KMS-11 (cell line): ENCODE results near the gene CDK4.

ENCODE experiments used
- H2AFZ ChIP-seq: fragments of 200-600 bp; sonication (generic); 2 replicates; pipeline ENCODE4 v1.6.1; 2016; ENCODE audit warnings: antibody characterized with exemption, mixed run types, low read depth
- H3K27ac ChIP-seq: fragments of 200-600 bp; sonication (generic); 2 replicates; pipeline ENCODE4 v1.6.1; 2016; ENCODE audit warnings: mild to moderate bottlenecking, mixed run types
- H3K27me3 ChIP-seq: fragments of 200-600 bp; sonication (generic); 2 replicates; pipeline ENCODE4 v1.6.1; 2017; ENCODE audit warnings: mild to moderate bottlenecking, low read depth, mixed run types, moderate library complexity; ENCODE audit not compliant: insufficient read depth
- H3K36me3 ChIP-seq: fragments of 200-600 bp; sonication (generic); 2 replicates; pipeline ENCODE4 v1.6.1; 2017; ENCODE audit warnings: mild to moderate bottlenecking, mixed run types; ENCODE audit not compliant: insufficient read depth
- H3K4me1 ChIP-seq: fragments of 200-600 bp; sonication (generic); 2 replicates; pipeline ENCODE4 v1.6.1; 2016; ENCODE audit warnings: mild to moderate bottlenecking, low read depth, mixed run types; ENCODE audit not compliant: poor library complexity, severe bottlenecking
- H3K4me2 ChIP-seq: fragments of 200-600 bp; sonication (generic); 2 replicates; pipeline ENCODE4 v1.7.0; 2016; ENCODE audit warnings: mild to moderate bottlenecking, mixed run types
- H3K4me3 ChIP-seq: fragments of 200-600 bp; sonication (generic); IDR thresholded peaks from 2 replicates; pipeline ENCODE4 v1.6.1; 2017; ENCODE audit warnings: low read depth, low read length, mixed read lengths; ENCODE audit not compliant: insufficient read depth
- H3K79me2 ChIP-seq: fragments of 200-600 bp; sonication (generic); 2 replicates; pipeline ENCODE4 v1.6.1; 2016; ENCODE audit warnings: low read depth, mixed run types; ENCODE audit not compliant: insufficient read depth
- H3K9ac ChIP-seq: fragments of 200-600 bp; sonication (generic); 2 replicates; pipeline ENCODE4 v1.6.1; 2016; ENCODE audit warnings: mild to moderate bottlenecking, mixed run types
- H4K20me1 ChIP-seq: fragments of 200-600 bp; sonication (generic); 2 replicates; pipeline ENCODE4 v1.6.1; 2016; ENCODE audit warnings: mild to moderate bottlenecking, mixed run types; ENCODE audit not compliant: insufficient read depth
- CTCF ChIP-seq: fragments of 200-600 bp; sonication (generic); conservative IDR thresholded peaks from 2 replicates; pipeline ENCODE4 v1.6.1; 2017; ENCODE audit warnings: low read depth, mild to moderate bottlenecking, antibody characterized with exemption, low read length, moderate library complexity, mixed read lengths

The CDK4 gene

GRCh38 chr12:57755454-57756372, 3.6 kb upstream of the CDK4 start:
- H3K4me2 ChIP-seq: peak overlapping the region; percentile 93
- no peak for TF ChIP-seq CTCF
- peaks cover 36% of the 10 kb centered on the region for H3K4me1 ChIP-seq
- no peak overlapping the region for H3K27ac ChIP-seq
- no peaks in the 10 kb centered on the region for H4K20me1 ChIP-seq
- H3K4me3 ChIP-seq: peak overlapping the region; percentile 43
- H3K36me3 ChIP-seq: peaks cover 3% of the 10 kb centered on the region; the same call in 1 of the 2 replicates
- no peaks in the 10 kb centered on the region for H3K27me3 ChIP-seq
- peak overlapping the region; percentile 8; the same call in 1 of the 2 replicates for H3K9ac ChIP-seq
- peaks cover 19% of the 10 kb centered on the region for H3K79me2 ChIP-seq
- H2AFZ ChIP-seq: peak overlapping the region; percentile 21; the same call in 1 of the 2 replicates

- Histone ChIP-seq H3K27me3 (no peaks in the 10 kb centered on the region), H3K4me3 (no peak overlapping the region), H4K20me1 (no peaks in the 10 kb centered on the region), H3K36me3 (peaks cover 9% of the 10 kb centered on the region; the same call in 1 of the 2 replicates), H3K79me2 (peaks cover 25% of the 10 kb centered on the region), H2AFZ (no peak overlapping the region), H3K9ac (no peak overlapping the region), H3K4me2 (no peak overlapping the region), H3K27ac (no peak overlapping the region), H3K4me1 (peaks cover 42% of the 10 kb centered on the region)
- TF ChIP-seq CTCF: no peak
Measured at GRCh38 chr12:57755194-57755453, 3.0 kb upstream of the CDK4 start.

GRCh38 chr12:57754411-57755193, 2.5 kb upstream of the CDK4 start, which contains the start of gene MARCHF9:
Gene MARCHF9, plus strand, starts transcription at chr12:57755103. Its CDS starts 426 bp downstream, at chr12:57755529.
- TF ChIP-seq CTCF: no peak
- peaks cover 42% of the 10 kb centered on the region for H3K4me1 ChIP-seq
- peak within 1 kb of the TSS; percentile 93 for H3K4me2 ChIP-seq
- H3K79me2 ChIP-seq: peaks cover 29% of the 10 kb centered on the region
- H3K36me3 ChIP-seq: peaks cover 10% of the 10 kb centered on the region; the same call in 1 of the 2 replicates
- H3K27ac ChIP-seq: no peak within 1 kb of the TSS
- H2AFZ ChIP-seq: peak within 1 kb of the TSS; percentile 38; the same call in 1 of the 2 replicates
- no peaks in the 10 kb centered on the region for H4K20me1 ChIP-seq
- no peaks in the 10 kb centered on the region for H3K27me3 ChIP-seq
- H3K9ac ChIP-seq: peak within 1 kb of the TSS; percentile 8; the same call in 1 of the 2 replicates
- H3K4me3 ChIP-seq: peak within 1 kb of the TSS; percentile 43

- peak overlapping the region; percentile 38; the same call in 1 of the 2 replicates for H2AFZ ChIP-seq
- no peak overlapping the region for H3K9ac ChIP-seq
- H3K79me2 ChIP-seq: peaks cover 36% of the 10 kb centered on the region
- H4K20me1 ChIP-seq: no peaks in the 10 kb centered on the region
- no peak for TF ChIP-seq CTCF
- H3K4me2 ChIP-seq: peak overlapping the region; percentile 80
- peaks cover 17% of the 10 kb centered on the region; the same call in 1 of the 2 replicates for H3K36me3 ChIP-seq
- no peak overlapping the region for H3K27ac ChIP-seq
- H3K4me1 ChIP-seq: peaks cover 42% of the 10 kb centered on the region
- H3K4me3 ChIP-seq: no peak overlapping the region
- H3K27me3 ChIP-seq: no peaks in the 10 kb centered on the region
Measured at GRCh38 chr12:57753756-57754337, 1.7 kb upstream of the CDK4 start.
